ENCODE measurements around the gene KCNMB2.

- TF ChIP-seq CTCF (IDR thresholded peaks at IDR 0.05) (no peak), ZFX (IDR thresholded peaks at IDR 0.05; ENCODE audit: borderline replicate concordance) (no peak)
Measured at GRCh38 chr3:178768072-178768864, 232.0 kb downstream of the KCNMB2 start.

Data from 22Rv1 (cell line).